ENCODE results near the gene CCDC141. TPM values are rescaled to one million over a fixed set of nuclear protein-coding genes. Genes with fewer than 3 reads are reported as not detected.
"Not testable (repeated sequence)": the region's sequence is repeated elsewhere in the genome, so short reads cannot be mapped to it uniquely, and the experiment has no call there.

The CCDC141 gene
- total and polyA plus RNA-seq, 11 donors: 10.6 to 258 (median 137) TPM

DNA sequence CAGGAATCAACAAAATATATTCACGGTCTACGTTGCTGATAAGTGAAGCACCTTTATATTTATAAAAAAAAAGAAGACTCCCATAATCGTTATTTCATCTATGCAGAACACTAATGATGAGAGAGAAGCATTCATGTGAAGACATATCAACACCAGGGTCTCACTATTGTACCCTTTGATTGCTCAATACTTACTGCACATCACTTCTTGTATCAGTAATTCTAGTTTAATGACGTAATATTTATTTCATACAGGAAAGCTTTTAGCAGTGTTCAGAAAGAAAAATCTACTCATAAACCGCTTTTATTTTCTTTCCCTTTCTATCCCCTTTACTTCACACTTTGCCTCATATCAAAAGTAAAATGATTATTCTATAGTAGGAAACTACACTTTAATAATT is 30.7 kb downstream of the CCDC141 start:
- no peaks in the 10 kb centered on the region for H3K27me3 ChIP-seq
- no peak overlapping the region for H3K4me3 ChIP-seq
- ATAC-seq: no peak
- no peak for DNase-seq
- WGBS, 4 donors: 77 to 89% (median 86%) methylated on average over 5 of the region's 5 CpGs
- H3K36me3 ChIP-seq: no peaks in the 10 kb centered on the region
- intact Hi-C loops (cut with DNase I): no loop called here
- H3K9me3 ChIP-seq: no peaks in the 10 kb centered on the region
- peaks cover 0 to 32% (median 2%) of the 10 kb centered on the region in 12 donors for H3K4me1 ChIP-seq
- H3K27ac ChIP-seq: no peak overlapping the region
- TF ChIP-seq, protein P1, sequence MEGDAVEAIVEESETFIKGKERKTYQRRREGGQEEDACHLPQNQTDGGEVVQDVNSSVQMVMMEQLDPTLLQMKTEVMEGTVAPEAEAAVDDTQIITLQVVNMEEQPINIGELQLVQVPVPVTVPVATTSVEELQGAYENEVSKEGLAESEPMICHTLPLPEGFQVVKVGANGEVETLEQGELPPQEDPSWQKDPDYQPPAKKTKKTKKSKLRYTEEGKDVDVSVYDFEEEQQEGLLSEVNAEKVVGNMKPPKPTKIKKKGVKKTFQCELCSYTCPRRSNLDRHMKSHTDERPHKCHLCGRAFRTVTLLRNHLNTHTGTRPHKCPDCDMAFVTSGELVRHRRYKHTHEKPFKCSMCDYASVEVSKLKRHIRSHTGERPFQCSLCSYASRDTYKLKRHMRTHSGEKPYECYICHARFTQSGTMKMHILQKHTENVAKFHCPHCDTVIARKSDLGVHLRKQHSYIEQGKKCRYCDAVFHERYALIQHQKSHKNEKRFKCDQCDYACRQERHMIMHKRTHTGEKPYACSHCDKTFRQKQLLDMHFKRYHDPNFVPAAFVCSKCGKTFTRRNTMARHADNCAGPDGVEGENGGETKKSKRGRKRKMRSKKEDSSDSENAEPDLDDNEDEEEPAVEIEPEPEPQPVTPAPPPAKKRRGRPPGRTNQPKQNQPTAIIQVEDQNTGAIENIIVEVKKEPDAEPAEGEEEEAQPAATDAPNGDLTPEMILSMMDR (IDR thresholded peaks at IDR 0.05): no peak
- no peak for TF ChIP-seq POLR2A (IDR thresholded peaks at IDR 0.05)

- 52 to 66% (median 58%) methylated on average over 3 of the region's 3 CpGs for WGBS, 4 donors
- TF ChIP-seq, protein P1 (IDR thresholded peaks at IDR 0.05): no peak
- TF ChIP-seq POLR2A (IDR thresholded peaks at IDR 0.05): no peak
- Histone ChIP-seq H3K4me3 (no peak overlapping the region), H3K36me3 (no peaks in the 10 kb centered on the region), H3K27me3 (no peaks in the 10 kb centered on the region), H3K4me1 (peaks cover 0 to 27% (median under 1%) of the 10 kb centered on the region in 12 donors), H3K27ac (no peak overlapping the region), H3K9me3 (peaks cover 0 to 12% (median 0%) of the 10 kb centered on the region in 12 donors)
- DNase-seq (no peak), ATAC-seq (no peak)
- intact Hi-C loops (cut with DNase I): no loop called here
Observed at GRCh38 chr2:179017773-179018357, 32.1 kb downstream of the CCDC141 start.

- ATAC-seq; H3K27ac ChIP-seq; intact Hi-C loops (cut with DNase I); H3K36me3 ChIP-seq; H3K27me3 ChIP-seq; H3K4me3 ChIP-seq; DNase-seq; H3K4me1 ChIP-seq: not testable (repeated sequence)
- 82 to 90% (median 87%) methylated on average over 3 of the region's 3 CpGs for WGBS, 4 donors
- peaks cover 0 to 28% (median 0%) of the 10 kb centered on the region in 12 donors for H3K9me3 ChIP-seq
Observed at GRCh38 chr2:179014189-179014588, 35.7 kb downstream of the CCDC141 start.

- H3K36me3 ChIP-seq: no peaks in the 10 kb centered on the region
- intact Hi-C loops (cut with DNase I): no loop called here
- no peak for TF ChIP-seq POLR2A (IDR thresholded peaks at IDR 0.05)
- TF ChIP-seq, protein P1 (IDR thresholded peaks at IDR 0.05): no peak
- peaks cover 0 to 11% (median 0%) of the 10 kb centered on the region in 12 donors for H3K9me3 ChIP-seq
- ATAC-seq (no peak), DNase-seq (no peak)
- H3K27me3 ChIP-seq: no peaks in the 10 kb centered on the region
- H3K4me3 ChIP-seq: no peak overlapping the region
- peaks cover 0 to 7% (median 0%) of the 10 kb centered on the region in 12 donors for H3K4me1 ChIP-seq
- 18 to 31% (median 23%) methylated on average over 1 of the region's 1 CpG for WGBS, 4 donors
- H3K27ac ChIP-seq: no peak overlapping the region
Observed at GRCh38 chr2:179005976-179006375, 44.0 kb downstream of the CCDC141 start.

GRCh38 chr2:178999476-178999875 is 50.5 kb downstream of the CCDC141 start:
- ATAC-seq: no peak
- no peak overlapping the region for H3K27ac ChIP-seq
- no peak for DNase-seq
- 62 to 70% (median 69%) methylated on average over 4 of the region's 4 CpGs for WGBS, 4 donors
- no peaks in the 10 kb centered on the region for H3K36me3 ChIP-seq
- TF ChIP-seq, protein P1 (IDR thresholded peaks at IDR 0.05): no peak
- no peak for TF ChIP-seq POLR2A (IDR thresholded peaks at IDR 0.05)
- H3K9me3 ChIP-seq: no peaks in the 10 kb centered on the region
- no peaks in the 10 kb centered on the region for H3K27me3 ChIP-seq
- intact Hi-C loops (cut with DNase I): no loop called here
- no peak overlapping the region for H3K4me3 ChIP-seq
- H3K4me1 ChIP-seq: peaks cover 0 to 12% (median 1%) of the 10 kb centered on the region in 12 donors
